Measurements from ENCODE around the gene QPRT.
"Not testable (repeated sequence)": the region's sequence is repeated elsewhere in the genome, so short reads cannot be mapped to it uniquely, and the experiment has no call there.

- not testable (repeated sequence) for TF ChIP-seq CTCF (IDR thresholded peaks at IDR 0.05; ENCODE audit: extremely low read depth in 1 of 2, insufficient read depth in 1 of 2, low read depth in 1 of 2, low read length in 2 of 2); EZH2 (IDR thresholded peaks at IDR 0.05; ENCODE audit: borderline replicate concordance, low read depth, low read length, severe bottlenecking)
These were observed 61.1 kb downstream of the QPRT start for GRCh38 chr16:29739927-29740629.

All from endothelial cell of umbilical vein (primary cell).